ENCODE measurements around the gene PHF2. TPM values are rescaled to one million over a fixed set of nuclear protein-coding genes. Genes with fewer than 3 reads are reported as not detected.

The PHF2 gene
- total and polyA plus RNA-seq, 2 experiments from 2014 or later, result 4.3 to 11.8 TPM

- TF ChIP-seq REST (IDR thresholded peaks at IDR 0.05; ENCODE audit: unreplicated experiment) (no peak), NANOG (IDR thresholded peaks at IDR 0.05; ENCODE audit: borderline replicate concordance) (no peak), ZNF331 (CRISPR knock-in tag; IDR thresholded peaks at IDR 0.05; ENCODE audit: low read depth) (no peak), CTCF (conservative IDR thresholded peaks at IDR 0.05; ENCODE audit: low read depth in 2 of 2) (no peak)
These were observed 20.0 kb downstream of the PHF2 start (continued) for GRCh38 chr9:93596399-93596798.

GRCh38 chr9:93597142-93597706, 20.8 kb downstream of the PHF2 start:
- Histone ChIP-seq H3K4me3 (no peak overlapping the region), H3K27ac (ENCODE audit: low read depth) (no peak overlapping the region), H3K27me3 (ENCODE audit: insufficient read depth) (no peaks in the 10 kb centered on the region), H3K79me2 (replicated peaks; ENCODE audit: insufficient read depth) (peaks cover 16% of the 10 kb centered on the region), H3K36me3 (ENCODE audit: insufficient read depth) (no peaks in the 10 kb centered on the region), H2AFZ (no peak overlapping the region), H4K20me1 (replicated peaks; ENCODE audit: insufficient read depth) (no peaks in the 10 kb centered on the region; the same call in 1 of the 2 replicates), H3K4me1 (ENCODE audit: insufficient read depth) (peaks cover 34% of the 10 kb centered on the region), H3K4me2 (no peak overlapping the region), H3K9me2 (ENCODE audit: insufficient read depth) (no peaks in the 10 kb centered on the region), H3F3A (replicated peaks; ENCODE audit: low read depth) (no peaks in the 10 kb centered on the region; the same call in 1 of the 2 replicates)
- Mint-ChIP-seq H3K9me3 (no peaks in the 10 kb centered on the region), H3K27ac (no peak overlapping the region), H3K36me3 (ENCODE audit: low read depth) (no peaks in the 10 kb centered on the region), H3K4me1 (peaks cover 47% of the 10 kb centered on the region), H3K4me3 (no peak overlapping the region), H3K27me3 (ENCODE audit: insufficient read depth, low read depth, poor library complexity) (peaks cover 2% of the 10 kb centered on the region)
- DNase-seq (ENCODE audit: low spot score) (no peak), ATAC-seq (no peak)
- TF ChIP-seq EZH2phosphoT487 (IDR thresholded peaks at IDR 0.05; ENCODE audit: unreplicated experiment) (no peak), CTCF (conservative IDR thresholded peaks at IDR 0.05; ENCODE audit: low read depth in 2 of 2) (no peak), EZH2 (IDR thresholded peaks at IDR 0.05; ENCODE audit: low read depth, unreplicated experiment) (no peak), JUNB (IDR thresholded peaks at IDR 0.05; ENCODE audit: unreplicated experiment) (no peak), ZNF462 (CRISPR knock-in tag; IDR thresholded peaks at IDR 0.05) (no peak), ZNF331 (CRISPR knock-in tag; IDR thresholded peaks at IDR 0.05; ENCODE audit: low read depth) (no peak), POLR2AphosphoS5 (IDR thresholded peaks at IDR 0.05; ENCODE audit: low read depth) (no peak), NANOG (IDR thresholded peaks at IDR 0.05; ENCODE audit: borderline replicate concordance) (no peak), ZNF114 (CRISPR knock-in tag; IDR thresholded peaks at IDR 0.05) (no peak), STAT1 (IDR thresholded peaks at IDR 0.05; ENCODE audit: unreplicated experiment) (no peak)
